OCI-LY1 (cell line): ENCODE data around the gene ACADM.
"Not testable (repeated sequence)": the region's sequence is repeated elsewhere in the genome, so short reads cannot be mapped to it uniquely, and the experiment has no call there.

ENCODE experiments used
- H2AFZ ChIP-seq: fragments of 200-600 bp; sonication (generic), shearing (Covaris generic); 2 replicates; pipeline ENCODE4 v1.6.0; 2014; ENCODE audit warnings: antibody characterized with exemption, mild to moderate bottlenecking, low read length
- H3F3A ChIP-seq: fragments of 200-600 bp; sonication (generic), shearing (Covaris generic); 2 replicates; pipeline ENCODE4 v1.6.0; 2014; ENCODE audit warnings: mild to moderate bottlenecking, antibody characterized with exemption, low read length, moderate library complexity; ENCODE audit not compliant: insufficient read depth
- H3K27ac ChIP-seq: fragments of 200-600 bp; sonication (generic); 2 replicates; pipeline ENCODE4 v1.5.1; 2014; ENCODE audit warnings: low read length, mixed run types, mild to moderate bottlenecking, low read depth; ENCODE audit not compliant: poor library complexity, severe bottlenecking
- H3K27me3 ChIP-seq: fragments of 200-600 bp; sonication (generic); 2 replicates; pipeline ENCODE4 v1.6.0; 2014; ENCODE audit warnings: antibody characterized with exemption, mild to moderate bottlenecking, low read length, moderate library complexity; ENCODE audit not compliant: insufficient read depth
- H3K36me3 ChIP-seq: fragments of 200-600 bp; sonication (generic); 2 replicates; pipeline ENCODE4 v1.6.1; 2014; ENCODE audit warnings: mild to moderate bottlenecking, antibody characterized with exemption, low read length, moderate library complexity, mixed read lengths; ENCODE audit not compliant: insufficient read depth
- H3K4me1 ChIP-seq: fragments of 200-600 bp; sonication (generic); 2 replicates; pipeline ENCODE4 v1.5.1; 2014; ENCODE audit warnings: mild to moderate bottlenecking, low read length, moderate library complexity; ENCODE audit not compliant: insufficient read depth, severe bottlenecking
- H3K4me2 ChIP-seq: fragments of 200-600 bp; sonication (generic), shearing (Covaris generic); 2 replicates; pipeline ENCODE4 v1.6.1; 2014; ENCODE audit warnings: low read length
- H3K4me3 ChIP-seq: fragments of 200-600 bp; sonication (generic); 2 replicates; pipeline ENCODE4 v1.5.1; 2014; ENCODE audit warnings: low read length, low read depth, mild to moderate bottlenecking, mixed read lengths; ENCODE audit not compliant: poor library complexity, severe bottlenecking
- H3K79me2 ChIP-seq: fragments of 200-600 bp; shearing (Covaris generic); 2 replicates; pipeline ENCODE4 v1.6.1; 2016; ENCODE audit warnings: mixed run types, low read length, mixed read lengths; ENCODE audit not compliant: insufficient read depth
- H3K9ac ChIP-seq: fragments of 200-600 bp; sonication (generic), shearing (Covaris generic); 2 replicates; pipeline ENCODE4 v1.6.1; 2014; ENCODE audit warnings: mild to moderate bottlenecking, low read length, mixed read lengths
- H3K9me2 ChIP-seq: fragments of 200-600 bp; sonication (generic), shearing (Covaris generic); 2 replicates; pipeline ENCODE4 v1.6.1; 2014; ENCODE audit warnings: low read depth, mild to moderate bottlenecking, low read length, mixed read lengths
- H3K9me3 ChIP-seq: fragments of 200-600 bp; shearing (Covaris generic); 2 replicates; pipeline ENCODE4 v1.6.1; 2014; ENCODE audit warnings: low read length, mixed read lengths
- H4K20me1 ChIP-seq: fragments of 200-600 bp; sonication (generic), shearing (Covaris generic); 2 replicates; pipeline ENCODE4 v1.6.0; 2016; ENCODE audit warnings: mild to moderate bottlenecking, low read length; ENCODE audit not compliant: insufficient read depth
- EZH2 ChIP-seq: fragments of 200-600 bp; sonication (generic), shearing (Covaris generic); IDR thresholded peaks from 2 replicates; pipeline ENCODE4 v1.8.0; 2017; ENCODE audit warnings: borderline replicate concordance, mixed run types, mild to moderate bottlenecking, antibody characterized with exemption, low read length, moderate library complexity, mixed read lengths
- TF ChIP-seq, protein P1 (sequence below): fragments of 200-600 bp; sonication (generic), shearing (Covaris generic); IDR thresholded peaks from 2 replicates; pipeline ENCODE4 v1.5.1; 2017; ENCODE audit warnings: mild to moderate bottlenecking, antibody characterized with exemption, low read length, moderate library complexity, mixed read lengths

ACADM gene

GRCh38 chr1:75724472-75725022, at the start of gene ACADM:
Gene ACADM, plus strand, starts transcription at chr1:75724709. Its CDS starts 79 bp downstream, at chr1:75724788.
- no peak for TF ChIP-seq EZH2
- TF ChIP-seq, protein P1, sequence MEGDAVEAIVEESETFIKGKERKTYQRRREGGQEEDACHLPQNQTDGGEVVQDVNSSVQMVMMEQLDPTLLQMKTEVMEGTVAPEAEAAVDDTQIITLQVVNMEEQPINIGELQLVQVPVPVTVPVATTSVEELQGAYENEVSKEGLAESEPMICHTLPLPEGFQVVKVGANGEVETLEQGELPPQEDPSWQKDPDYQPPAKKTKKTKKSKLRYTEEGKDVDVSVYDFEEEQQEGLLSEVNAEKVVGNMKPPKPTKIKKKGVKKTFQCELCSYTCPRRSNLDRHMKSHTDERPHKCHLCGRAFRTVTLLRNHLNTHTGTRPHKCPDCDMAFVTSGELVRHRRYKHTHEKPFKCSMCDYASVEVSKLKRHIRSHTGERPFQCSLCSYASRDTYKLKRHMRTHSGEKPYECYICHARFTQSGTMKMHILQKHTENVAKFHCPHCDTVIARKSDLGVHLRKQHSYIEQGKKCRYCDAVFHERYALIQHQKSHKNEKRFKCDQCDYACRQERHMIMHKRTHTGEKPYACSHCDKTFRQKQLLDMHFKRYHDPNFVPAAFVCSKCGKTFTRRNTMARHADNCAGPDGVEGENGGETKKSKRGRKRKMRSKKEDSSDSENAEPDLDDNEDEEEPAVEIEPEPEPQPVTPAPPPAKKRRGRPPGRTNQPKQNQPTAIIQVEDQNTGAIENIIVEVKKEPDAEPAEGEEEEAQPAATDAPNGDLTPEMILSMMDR, result no peak
- 0 out of 2 replicates have a peak, but pooled peaks cover 4% of the 10 kb centered on the region for H3F3A ChIP-seq
- H3K9me2 ChIP-seq, result no peaks in the 10 kb centered on the region
- peak within 1 kb of the TSS; percentile 69 for H3K4me2 ChIP-seq
- H3K27me3 ChIP-seq, result no peaks in the 10 kb centered on the region
- H3K79me2 ChIP-seq, result peaks cover 45% of the 10 kb centered on the region
- H3K9me3 ChIP-seq, result 0 out of 2 replicates have a peak, but pooled peaks cover 3% of the 10 kb centered on the region
- H4K20me1 ChIP-seq, result no peaks in the 10 kb centered on the region
- H3K27ac ChIP-seq, result peak within 1 kb of the TSS; percentile 94
- H3K4me1 ChIP-seq, result peaks cover 36% of the 10 kb centered on the region
- peak within 1 kb of the TSS; percentile 79 for H3K4me3 ChIP-seq
- peak within 1 kb of the TSS; percentile 88 for H3K9ac ChIP-seq
- peaks cover 12% of the 10 kb centered on the region for H3K36me3 ChIP-seq
- no peak within 1 kb of the TSS for H2AFZ ChIP-seq

- Histone ChIP-seq H3K9me2 (no peaks in the 10 kb centered on the region), H3K79me2 (no peaks in the 10 kb centered on the region), H3K4me2 (no peak overlapping the region), H4K20me1 (no peaks in the 10 kb centered on the region), H3K36me3 (no peaks in the 10 kb centered on the region), H3K4me1 (no peaks in the 10 kb centered on the region), H2AFZ (no peak overlapping the region), H3K9me3 (no peaks in the 10 kb centered on the region), H3F3A (no peaks in the 10 kb centered on the region), H3K27ac (no peak overlapping the region), H3K9ac (no peak overlapping the region), H3K27me3 (no peaks in the 10 kb centered on the region), H3K4me3 (no peak overlapping the region)
- no peak for TF ChIP-seq EZH2
- TF ChIP-seq, protein P1, result no peak
Measured at GRCh38 chr1:75677443-75677842, 47.1 kb upstream of the ACADM start.

- H3K9me3 ChIP-seq, H3K27me3 ChIP-seq, H3K9ac ChIP-seq, H3K27ac ChIP-seq, H3K79me2 ChIP-seq, H3K9me2 ChIP-seq, H3K4me3 ChIP-seq, H3F3A ChIP-seq, H4K20me1 ChIP-seq, H3K36me3 ChIP-seq, H3K4me2 ChIP-seq, H3K4me1 ChIP-seq, H2AFZ ChIP-seq: not testable (repeated sequence)
Measured at GRCh38 chr1:75677964-75678363, 46.5 kb upstream of the ACADM start.

DNA sequence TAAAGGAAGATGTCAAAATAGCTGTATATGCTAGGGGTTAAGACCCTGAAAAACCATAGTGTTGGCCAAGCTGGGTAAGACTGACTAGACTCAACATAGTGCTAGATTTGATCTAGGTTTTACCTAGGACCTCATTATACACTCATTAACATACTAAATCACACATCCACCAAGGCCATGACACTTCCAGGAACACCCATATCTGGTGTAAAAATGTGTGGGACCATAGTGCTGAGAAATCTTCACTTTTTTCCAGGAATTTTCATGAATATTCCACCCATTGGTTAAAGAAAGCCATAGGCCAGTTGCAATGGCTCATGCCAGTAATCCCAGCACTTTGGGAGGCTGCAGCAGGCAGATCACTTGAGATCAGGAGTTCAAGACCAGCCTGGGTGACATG, 34.0 kb upstream of the ACADM start:
- no peaks in the 10 kb centered on the region for H3K4me1 ChIP-seq
- H3K36me3 ChIP-seq, result no peaks in the 10 kb centered on the region
- H3K79me2 ChIP-seq, result no peaks in the 10 kb centered on the region
- H3K9me2 ChIP-seq, result no peaks in the 10 kb centered on the region
- H2AFZ ChIP-seq, result no peak overlapping the region
- H3K9ac ChIP-seq, result no peak overlapping the region
- no peaks in the 10 kb centered on the region for H3K27me3 ChIP-seq
- no peaks in the 10 kb centered on the region for H3K9me3 ChIP-seq
- no peak overlapping the region for H3K4me2 ChIP-seq
- no peaks in the 10 kb centered on the region for H4K20me1 ChIP-seq
- TF ChIP-seq, protein P1, result no peak
- no peak for TF ChIP-seq EZH2
- no peaks in the 10 kb centered on the region for H3F3A ChIP-seq
- H3K27ac ChIP-seq, result no peak overlapping the region
- H3K4me3 ChIP-seq, result no peak overlapping the region
